Endothelial cell of umbilical vein (primary cell): Measurements from ENCODE around the gene A3GALT2. TPM values are rescaled to one million over a fixed set of nuclear protein-coding genes. Genes with fewer than 3 reads are reported as not detected.

Experiments used
- BruUV-seq: library from RNA; stranded (reverse); fragments of 400-500 nt; replicated peaks from 2 replicates; lab custom pipeline; 2021; lab: Mats Ljungman, UMichigan
- CTCF ChIA-PET: fragments of 300-600, 350-600 bp; sonication (Branson Sonifier 250); formaldehyde crosslinking; loops from one replicate; lab custom pipeline; 2021; ENCODE audit warnings: antibody characterized with exemption, inconsistent platforms; lab: Charles Lee
- POLR2A ChIA-PET: fragments of 300-600, 350-600 bp; sonication (Branson Sonifier 250); formaldehyde crosslinking; loops from one replicate; lab custom pipeline; 2021; ENCODE audit warnings: antibody characterized with exemption, inconsistent platforms; lab: Charles Lee
- DNase-seq: peaks from one replicate; pipeline ENCODE4 v3.0.0-alpha.2; 2011; ENCODE audit warnings: low read depth, low spot score
- FAIRE-seq: peaks from 2 replicates; lab custom pipeline; 2011; peaks lifted over from hg19 to GRCh38; lab: Jason Lieb, UNC
- H2AFZ ChIP-seq: 2 replicates; pipeline ENCODE4 v1.6.0; 2012; ENCODE audit warnings: low read depth, low read length, control low read depth, inconsistent platforms
- H3K27ac ChIP-seq: 2 replicates; pipeline ENCODE4 v1.5.1; 2011; ENCODE audit warnings: low read depth, mild to moderate bottlenecking, control low read depth, low read length, moderate library complexity; ENCODE audit not compliant: insufficient read depth
- H3K27me3 ChIP-seq, 2 experiments: 2 replicates each; pipeline versions ENCODE4 v1.6.0 to v1.6.1; 2011; ENCODE audit warnings: low read length in 2 of 2, mixed read lengths in 1 of 2; ENCODE audit not compliant: control insufficient read depth in 2 of 2, insufficient read depth in 2 of 2
- H3K36me3 ChIP-seq, 2 experiments: 2 replicates in 1 of 2; 3 replicates in 1 of 2; pipeline ENCODE4 v1.5.1; 2011; ENCODE audit warnings: low read length in 2 of 2, mild to moderate bottlenecking in 1 of 2, moderate library complexity in 1 of 2; ENCODE audit not compliant: control insufficient read depth in 2 of 2, insufficient read depth in 2 of 2; ENCODE audit errors: extremely low read depth in 1 of 2
- H3K4me1 ChIP-seq: 3 replicates; pipeline ENCODE4 v1.5.1; 2011; ENCODE audit warnings: mild to moderate bottlenecking, low read length; ENCODE audit not compliant: control insufficient read depth, insufficient read depth; ENCODE audit errors: extremely low read depth
- H3K4me2 ChIP-seq: 2 replicates; pipeline ENCODE4 v1.6.1; 2011; ENCODE audit warnings: low read length, control low read depth, mixed read lengths; ENCODE audit not compliant: insufficient read depth
- H3K4me3 ChIP-seq, 3 experiments: fragments of 200-600 bp in 1 of 3; sonication (generic), shearing (Covaris generic) in 1 of 3; replicated peaks in 1 of 3; 2 replicates each; pipeline ENCODE4 v1.5.1; 2011 to 2016; ENCODE audit warnings: control low read depth in 3 of 3, low read length in 3 of 3, mild to moderate bottlenecking in 2 of 3, inconsistent platforms in 1 of 3, low read depth in 1 of 3, moderate library complexity in 1 of 3; ENCODE audit not compliant: insufficient read depth in 1 of 3
- H3K79me2 ChIP-seq: 2 replicates; pipeline ENCODE4 v1.6.0; 2012; ENCODE audit warnings: low read length, inconsistent platforms; ENCODE audit not compliant: control insufficient read depth, insufficient read depth
- H3K9ac ChIP-seq: replicated peaks from 2 replicates; pipeline ENCODE3; 2011; ENCODE audit warnings: low read length, control low read depth; ENCODE audit not compliant: insufficient read depth; ENCODE audit errors: extremely low read depth
- H3K9me1 ChIP-seq: replicated peaks from 3 replicates; pipeline ENCODE4 v1.6.0; 2011; ENCODE audit warnings: mild to moderate bottlenecking, low read length; ENCODE audit not compliant: control insufficient read depth, insufficient read depth; ENCODE audit errors: extremely low read depth
- H3K9me3 ChIP-seq: replicated peaks from 2 replicates; pipeline ENCODE4 v1.5.1; 2012; ENCODE audit warnings: low read length, inconsistent platforms; ENCODE audit not compliant: control insufficient read depth, insufficient read depth
- H4K20me1 ChIP-seq: replicated peaks from 2 replicates; pipeline ENCODE3; 2011; ENCODE audit warnings: mild to moderate bottlenecking, low read length; ENCODE audit not compliant: control insufficient read depth, insufficient read depth; ENCODE audit errors: extremely low read depth
- EZH2 ChIP-seq: IDR thresholded peaks from 2 replicates; pipeline ENCODE4 v1.6.1; 2012; ENCODE audit warnings: borderline replicate concordance, low read depth, mild to moderate bottlenecking, moderate library complexity, low read length, inconsistent platforms; ENCODE audit not compliant: severe bottlenecking
- FOS ChIP-seq: IDR thresholded peaks from 2 replicates; pipeline ENCODE4 v1.6.1; 2011; ENCODE audit warnings: mild to moderate bottlenecking, low read length, moderate library complexity, borderline replicate concordance; ENCODE audit not compliant: insufficient read depth
- GATA2 ChIP-seq: IDR thresholded peaks from 2 replicates; pipeline ENCODE4 v1.7.0; 2011; ENCODE audit warnings: low read depth, mild to moderate bottlenecking, moderate library complexity, mixed read lengths, low read length; ENCODE audit not compliant: insufficient read length, insufficient read depth
- JUN ChIP-seq: IDR thresholded peaks from 2 replicates; pipeline ENCODE4 v1.6.1; 2011; ENCODE audit warnings: borderline replicate concordance, low read depth; ENCODE audit not compliant: insufficient read length, insufficient read depth
- MYC ChIP-seq: IDR thresholded peaks from one replicate; pipeline ENCODE4 v1.6.1; 2011; ENCODE audit warnings: mild to moderate bottlenecking, low read depth, low read length
- POLR2A ChIP-seq: IDR thresholded peaks from 2 replicates; pipeline ENCODE4 v1.6.1; 2012; ENCODE audit warnings: low read depth, mild to moderate bottlenecking, control low read depth, low read length
- POLR2AphosphoS5 ChIP-seq: IDR thresholded peaks from 2 replicates; pipeline ENCODE4 v1.6.1; 2012; ENCODE audit warnings: low read depth, mild to moderate bottlenecking, control low read depth, low read length, moderate library complexity; ENCODE audit not compliant: insufficient read depth
- dilution Hi-C: fragments of 300-500 bp; cut with MboI; formaldehyde crosslinking; loops from one replicate; pipeline ENCODE4 v1.15.0; 2019; ENCODE audit warnings: low sequenced_read_pairs; ENCODE audit not compliant: extremely low pct_ligation_motif_present
- intact Hi-C: fragments of 100-400 bp; cut with micrococcal nuclease; formaldehyde crosslinking; loops from one replicate; pipeline ENCODE4 v1.10.0; 2022
- polyA plus RNA-seq, 4 experiments: library from polyadenylated mRNA; depleted of rRNA in 3 of 4; stranded (reverse) in 3 of 4; unstranded in 1 of 4; fragments of >200 nt; gene quantifications; 2 replicates each; pipeline versions ENCODE4 v1.2.1 to v1.2.3, GENCODE V29; 2011 to 2012; ENCODE audit warnings: missing spikeins in 1 of 4
- total RNA-seq: library from RNA; stranded (reverse); gene quantifications from 2 replicates; pipeline ENCODE4 v1.2.3, GENCODE V29; 2021
- TF ChIP-seq, protein P1 (sequence below), 2 donors: IDR thresholded peaks; 1 replicate in 1 of 2; 2 replicates in 1 of 2; pipeline ENCODE4 v1.5.1; 2011; ENCODE audit warnings: low read length in 2 of 2, mild to moderate bottlenecking in 2 of 2, moderate library complexity in 2 of 2, control low read depth in 1 of 2, inconsistent platforms in 1 of 2, low read depth in 1 of 2; ENCODE audit not compliant: insufficient read depth in 1 of 2; ENCODE audit errors: extremely low read depth in 1 of 2
- TF ChIP-seq, protein P2 (sequence below): IDR thresholded peaks from 2 replicates; pipeline ENCODE4 v1.6.1; 2011; ENCODE audit not compliant: insufficient read depth, insufficient read length

The A3GALT2 gene
- total and polyA plus RNA-seq, 2 donors (not counting 3 experiments of a cell fraction or from before 2014, with no cell fraction given) = not detected

GRCh38 chr1:33329600-33330305 lies 8.9 kb upstream of the A3GALT2 start:
- no peak for DNase-seq
- TF ChIP-seq EZH2 = no peak
- no peak for TF ChIP-seq POLR2AphosphoS5
- TF ChIP-seq, protein P1, sequence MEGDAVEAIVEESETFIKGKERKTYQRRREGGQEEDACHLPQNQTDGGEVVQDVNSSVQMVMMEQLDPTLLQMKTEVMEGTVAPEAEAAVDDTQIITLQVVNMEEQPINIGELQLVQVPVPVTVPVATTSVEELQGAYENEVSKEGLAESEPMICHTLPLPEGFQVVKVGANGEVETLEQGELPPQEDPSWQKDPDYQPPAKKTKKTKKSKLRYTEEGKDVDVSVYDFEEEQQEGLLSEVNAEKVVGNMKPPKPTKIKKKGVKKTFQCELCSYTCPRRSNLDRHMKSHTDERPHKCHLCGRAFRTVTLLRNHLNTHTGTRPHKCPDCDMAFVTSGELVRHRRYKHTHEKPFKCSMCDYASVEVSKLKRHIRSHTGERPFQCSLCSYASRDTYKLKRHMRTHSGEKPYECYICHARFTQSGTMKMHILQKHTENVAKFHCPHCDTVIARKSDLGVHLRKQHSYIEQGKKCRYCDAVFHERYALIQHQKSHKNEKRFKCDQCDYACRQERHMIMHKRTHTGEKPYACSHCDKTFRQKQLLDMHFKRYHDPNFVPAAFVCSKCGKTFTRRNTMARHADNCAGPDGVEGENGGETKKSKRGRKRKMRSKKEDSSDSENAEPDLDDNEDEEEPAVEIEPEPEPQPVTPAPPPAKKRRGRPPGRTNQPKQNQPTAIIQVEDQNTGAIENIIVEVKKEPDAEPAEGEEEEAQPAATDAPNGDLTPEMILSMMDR (IDR thresholded peaks at IDR 0.05; ENCODE audit: extremely low read depth in 1 of 2, insufficient read depth in 1 of 2, low read depth in 1 of 2, low read length in 2 of 2) = no peak
- no peak for TF ChIP-seq FOS
- TF ChIP-seq, protein P2, sequence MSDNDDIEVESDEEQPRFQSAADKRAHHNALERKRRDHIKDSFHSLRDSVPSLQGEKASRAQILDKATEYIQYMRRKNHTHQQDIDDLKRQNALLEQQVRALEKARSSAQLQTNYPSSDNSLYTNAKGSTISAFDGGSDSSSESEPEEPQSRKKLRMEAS = no peak
- TF ChIP-seq POLR2A = no peak
- no peak for TF ChIP-seq GATA2
- no peak for TF ChIP-seq MYC
- no peak for TF ChIP-seq JUN
- no peak overlapping the region for H2AFZ ChIP-seq
- H3K27ac ChIP-seq = no peak overlapping the region
- no peak overlapping the region for H3K9ac ChIP-seq
- ChIA-PET CTCF (interaction anchor here (0.8 kb wide), 1 partner anchor 34 kb away, joined by 3 read pairs; no protein-coding TSS in a partner anchor), POLR2A (interaction anchor here (1.5 kb wide), 1 partner anchor 10 kb away, joined by 4 read pairs; the partner anchor contains the start of gene A3GALT2)
- H3K27me3 ChIP-seq = no peaks in the 10 kb centered on the region
- no peak for FAIRE-seq
- dilution Hi-C loops (no loop called here), intact Hi-C loops (no loop called here)
- H3K4me3 ChIP-seq = no peak overlapping the region
- no peak overlapping the region for H3K4me2 ChIP-seq
- H3K79me2 ChIP-seq = peaks cover 28% of the 10 kb centered on the region
- H3K4me1 ChIP-seq = peaks cover 10% of the 10 kb centered on the region
- no peaks in the 10 kb centered on the region for H3K9me1 ChIP-seq
- H4K20me1 ChIP-seq = no peaks in the 10 kb centered on the region
- no peaks in the 10 kb centered on the region for H3K9me3 ChIP-seq
- BruUV-seq = no TSS peak
- H3K36me3 ChIP-seq = peaks cover 39 to 72% of the 10 kb centered on the region in 2 experiments
